Right renal pelvis (tissue), 4 donors: ENCODE data around the gene JUP. TPM values are rescaled to one million over a fixed set of nuclear protein-coding genes. Genes with fewer than 3 reads are reported as not detected.

Experiments used
- DNase-seq, 4 donors: peaks; one replicate each; pipeline ENCODE4 v3.0.0-alpha.2; 2013; ENCODE audit warnings: low read depth in 4 of 4, low spot score in 3 of 4, missing footprints in 1 of 4
- polyA plus RNA-seq, 4 donors: library from polyadenylated mRNA; unstranded; fragments of 120-200 nt; gene quantifications; one replicate each; pipeline ENCODE4 v1.2.1, GENCODE V29; 2013; ENCODE audit not compliant: insufficient read length in 4 of 4

The JUP gene
- polyA plus RNA-seq, 4 donors: 200 to 246 (median 211) TPM

DNA sequence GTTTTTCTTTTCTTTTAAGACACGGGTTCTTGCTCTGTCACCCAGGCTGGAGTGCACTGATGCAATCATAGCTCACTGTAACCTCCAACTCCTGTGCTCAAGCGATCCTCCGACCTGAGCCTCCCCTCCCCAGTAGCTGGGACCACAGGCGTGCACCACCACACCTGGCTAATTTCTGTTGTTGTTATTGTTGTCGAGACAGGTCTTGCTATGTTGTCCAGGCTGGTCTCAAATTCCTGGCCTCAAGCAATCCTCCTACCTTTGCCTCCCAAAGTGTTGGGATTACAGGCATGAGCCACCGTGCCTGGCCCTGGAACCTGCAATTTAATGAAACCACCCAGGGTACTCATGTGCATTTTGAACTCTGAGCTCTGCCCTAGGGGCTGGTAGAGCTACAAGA lies 24.1 kb downstream of the JUP start:
- no peak for DNase-seq

GRCh38 chr17:41760878-41761277 lies 25.6 kb downstream of the JUP start:
- DNase-seq: no peak

- DNase-seq: no peak
Measured at GRCh38 chr17:41758601-41759000, 27.9 kb downstream of the JUP start.

DNA sequence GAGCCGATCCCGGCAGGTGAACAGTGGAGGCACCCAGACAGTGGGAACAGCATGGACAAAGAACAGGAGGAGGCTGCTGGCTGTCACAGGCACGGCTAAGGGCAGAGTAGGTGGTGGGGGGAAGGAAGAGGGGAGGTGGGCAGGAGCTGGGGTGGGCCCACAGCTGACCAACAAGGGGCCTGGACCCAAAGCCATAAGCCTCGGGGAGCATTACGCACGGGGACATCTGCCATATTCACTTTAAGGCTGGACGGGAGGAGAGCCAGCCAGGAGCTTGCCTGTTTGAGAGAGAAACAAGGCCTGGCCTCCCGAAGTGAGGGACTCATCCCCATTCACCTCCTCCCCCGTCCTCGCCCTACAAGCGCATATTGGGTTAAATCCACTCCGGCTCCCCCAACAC lies 32.4 kb downstream of the JUP start:
- DNase-seq: no peak

GRCh38 chr17:41751288-41751687 lies 35.2 kb downstream of the JUP start:
- DNase-seq: no peak

DNA sequence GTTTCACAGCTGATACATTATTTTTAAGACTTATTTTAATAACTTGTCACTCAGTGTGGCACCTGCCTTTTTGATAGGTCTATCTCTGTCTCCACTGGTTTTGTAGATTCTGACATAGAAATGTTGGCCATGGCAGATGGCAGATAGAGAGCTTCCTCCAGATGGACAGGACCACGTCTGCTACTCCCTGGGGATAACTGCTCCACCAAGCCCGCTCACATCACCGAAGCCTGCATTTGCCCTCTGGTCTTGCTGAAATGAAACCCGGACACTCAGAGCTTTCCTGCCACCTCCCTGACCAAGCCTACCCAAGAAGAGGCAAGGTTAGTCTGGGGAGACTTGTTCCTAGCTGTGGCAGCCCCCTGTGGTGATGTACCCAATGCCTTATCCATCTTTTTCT lies 35.6 kb downstream of the JUP start:
- no peak for DNase-seq

DNA sequence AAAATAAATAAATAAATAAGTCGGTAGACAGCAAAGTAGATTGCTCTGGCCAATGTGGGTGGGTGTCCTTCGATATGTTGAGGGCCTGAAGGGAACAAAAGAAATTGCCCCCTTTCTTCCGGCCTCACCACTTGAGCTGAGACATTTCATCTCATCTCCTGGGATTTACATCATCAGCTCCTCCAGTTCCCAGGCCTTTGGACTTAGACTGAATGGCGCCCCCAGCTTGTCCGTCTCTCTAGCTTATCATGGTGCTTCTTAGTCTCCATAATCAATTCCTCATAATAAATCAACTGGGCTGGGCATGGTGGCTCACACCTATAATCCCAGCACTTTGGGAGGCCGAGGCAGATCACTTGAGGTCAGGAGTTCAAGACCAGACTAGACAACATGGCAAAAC lies 38.2 kb downstream of the JUP start:
- DNase-seq: no peak

DNA sequence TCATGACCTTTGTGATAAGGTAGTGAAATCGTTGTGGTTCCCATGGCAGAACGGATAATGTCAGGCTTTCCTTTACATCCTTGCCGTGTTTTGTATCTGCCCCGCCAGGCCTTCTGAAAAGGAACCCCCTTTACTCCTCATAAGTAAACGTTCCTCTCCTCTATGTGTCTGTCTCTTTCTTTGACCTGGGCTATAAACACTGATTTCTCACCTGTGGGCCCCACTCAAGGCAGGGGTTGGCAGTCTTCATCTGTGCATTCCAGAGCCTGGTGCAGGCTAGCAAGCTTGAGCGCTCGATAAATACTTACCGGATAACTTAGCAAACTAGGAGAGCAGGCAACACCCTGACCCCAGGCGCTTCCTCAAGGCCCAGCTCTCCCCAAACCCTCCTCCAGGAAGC lies 44.8 kb downstream of the JUP start:
- no peak for DNase-seq

- DNase-seq: no peak
Measured at GRCh38 chr17:41740506-41740905, 46.0 kb downstream of the JUP start.

- DNase-seq: no peak
Measured at GRCh38 chr17:41739661-41740352, 46.7 kb downstream of the JUP start.

- DNase-seq: no peak
Measured at GRCh38 chr17:41738801-41739112, 47.8 kb downstream of the JUP start.

- DNase-seq: peak; percentile 65 to 88 (median 70)
Measured at GRCh38 chr17:41738077-41738800, 48.3 kb downstream of the JUP start.

GRCh38 chr17:41737680-41738023 lies 48.9 kb downstream of the JUP start:
- DNase-seq: no peak

DNA sequence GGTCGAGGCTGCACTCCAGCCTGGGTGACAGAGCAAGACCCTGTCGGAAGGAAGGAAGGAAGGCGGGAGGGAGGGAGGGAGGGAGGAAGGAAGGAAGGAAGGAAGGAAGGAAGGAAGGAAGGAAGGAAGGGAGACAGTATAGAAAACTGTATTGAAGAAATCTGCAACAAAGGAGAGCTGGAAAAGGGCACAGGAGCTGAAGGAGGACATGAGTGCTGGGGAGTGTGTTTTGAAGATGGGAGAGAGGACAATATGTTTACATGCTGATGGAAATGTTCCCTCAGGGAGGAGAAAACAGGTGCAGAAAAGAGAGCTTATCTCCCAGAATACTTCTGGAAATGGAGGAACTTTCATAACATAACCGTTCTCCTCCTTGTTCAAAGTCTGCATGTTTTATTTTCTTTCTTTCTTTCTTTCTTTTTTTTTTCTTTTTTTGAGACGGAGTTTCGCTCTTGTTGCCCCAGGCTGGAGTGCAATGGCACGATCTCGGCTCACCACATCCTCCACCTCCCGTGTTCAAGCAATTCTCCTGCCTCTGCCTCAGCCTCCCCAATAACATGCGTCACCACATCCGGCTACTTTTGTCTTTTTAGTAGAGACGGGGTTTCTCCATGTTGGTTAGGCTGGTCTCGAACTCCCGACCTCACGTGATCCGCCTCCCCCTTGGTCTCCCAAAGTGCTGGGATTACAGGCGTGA lies 49.4 kb downstream of the JUP start:
- no peak for DNase-seq

DNA sequence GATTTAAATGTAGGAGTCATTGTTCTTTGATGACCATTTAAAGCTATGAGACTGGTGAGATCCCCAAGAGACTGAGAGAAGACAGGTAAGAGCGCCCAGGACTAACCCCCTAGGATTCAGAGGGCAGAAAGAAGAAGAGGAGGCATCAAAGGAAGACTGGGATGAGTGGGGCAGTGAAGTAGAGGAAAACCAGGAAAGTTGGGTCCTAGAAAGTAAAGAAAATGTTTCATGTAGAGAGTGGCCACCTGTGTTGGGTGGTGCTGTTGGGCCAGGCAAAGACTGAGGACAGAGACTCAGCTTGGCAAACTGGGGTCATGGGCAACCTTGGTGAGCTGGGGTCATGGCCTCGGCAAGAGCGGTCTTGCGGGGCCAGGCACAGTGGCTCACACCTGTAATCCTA lies 50.8 kb downstream of the JUP start:
- DNase-seq: no peak

DNA sequence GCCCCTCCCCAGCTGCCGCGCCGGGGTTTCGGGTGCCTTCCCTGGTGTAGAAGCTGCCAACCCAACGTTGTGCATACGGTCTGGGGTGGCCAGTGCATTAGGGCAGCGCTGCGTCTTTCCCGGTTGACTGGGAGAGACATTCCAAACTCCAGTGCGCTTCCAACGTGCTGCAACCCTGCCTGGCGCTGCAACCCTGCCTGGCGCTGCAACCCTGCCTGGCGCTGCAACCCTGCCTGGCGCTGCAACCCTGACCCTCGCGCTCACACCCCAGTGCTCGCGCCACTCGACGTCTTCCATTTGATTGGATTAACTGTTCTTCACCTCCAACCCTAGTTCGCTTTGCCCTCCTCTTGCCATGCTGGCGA lies 51.6 kb downstream of the JUP start:
- no peak for DNase-seq

DNA sequence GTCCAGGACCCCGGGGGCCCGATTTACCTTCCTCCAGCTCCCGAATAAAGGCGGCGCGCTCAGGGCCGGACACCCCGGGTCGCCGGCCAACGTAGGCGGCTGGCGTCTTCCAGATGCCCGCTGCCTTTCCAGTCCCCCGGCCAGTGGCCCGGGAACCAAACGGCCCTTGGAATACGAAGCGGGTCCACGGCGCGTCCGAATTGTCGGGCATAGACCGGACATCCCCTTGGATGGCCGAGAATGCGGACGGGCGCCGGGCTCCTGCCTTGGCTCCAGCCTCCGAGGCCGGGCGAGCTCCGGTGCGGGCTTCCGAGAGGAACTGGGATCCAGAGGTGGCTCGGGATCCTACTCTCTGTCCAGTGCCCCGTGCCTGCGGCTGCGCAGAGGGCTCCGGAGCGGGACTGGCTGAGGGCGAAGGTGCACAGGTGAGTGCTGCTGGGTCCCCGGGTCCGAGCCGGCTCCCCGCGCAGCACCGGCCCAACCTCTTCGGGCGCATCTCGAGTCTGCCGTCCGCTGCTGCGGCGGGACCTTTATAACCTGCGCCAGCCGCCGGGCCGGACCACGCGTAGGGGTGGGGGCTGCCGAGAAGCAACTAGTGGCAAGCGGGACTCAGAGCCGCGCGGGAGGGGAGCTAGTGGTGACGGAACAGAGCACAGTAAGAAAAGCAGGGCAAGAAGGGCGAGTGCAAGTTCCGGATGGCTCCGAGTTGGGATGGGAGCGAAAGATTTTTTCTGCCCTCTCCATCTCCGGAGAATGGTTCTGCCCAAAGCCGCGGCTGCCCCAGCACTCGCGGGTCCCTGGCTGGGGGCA lies 52.2 kb downstream of the JUP start, which contains the start of gene HAP1:
TSS of gene HAP1 (minus strand) at position 505 of the 810 bp plus-strand sequence. CDS start at position 496, 9 bp downstream.
- DNase-seq: peak in 1 of 4 donors; percentile 52

GRCh38 chr17:41733348-41734138 lies 53.0 kb downstream of the JUP start:
- no peak for DNase-seq

GRCh38 chr17:41731836-41732235 lies 54.7 kb downstream of the JUP start:
- no peak for DNase-seq

DNA sequence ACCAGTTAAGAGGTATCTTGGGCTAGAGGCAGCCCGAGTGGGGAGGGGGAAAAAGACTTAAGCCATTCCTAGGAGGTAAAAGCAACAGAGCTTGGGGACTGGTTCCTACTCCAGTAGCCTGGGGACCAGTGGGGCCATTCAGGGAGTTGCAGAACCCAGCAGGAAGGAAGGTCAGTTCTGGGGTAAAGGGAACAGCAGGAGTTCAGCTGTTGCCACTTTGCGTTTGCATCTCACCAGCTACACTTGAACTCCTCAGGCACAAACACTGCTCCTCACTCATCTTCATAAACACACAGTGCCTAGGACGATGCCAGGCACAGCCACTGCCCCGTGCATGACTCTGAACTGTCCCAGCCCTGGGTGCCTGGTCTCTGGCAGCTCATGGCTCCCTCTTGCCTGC lies 56.0 kb downstream of the JUP start:
- no peak for DNase-seq
